GM12873 (cell line): ENCODE measurements around the gene GPR17.

Experiments used
- CTCF ChIP-seq: IDR thresholded peaks from 2 replicates; pipeline ENCODE4 v1.5.1; 2012; ENCODE audit warnings: low read depth, mild to moderate bottlenecking, moderate library complexity, low read length, control low read depth; ENCODE audit not compliant: insufficient read depth; ENCODE audit errors: missing control alignments

Gene GPR17

GRCh38 chr2:127681976-127682857 lies 36.3 kb downstream of the GPR17 start:
- no peak for TF ChIP-seq CTCF

DNA sequence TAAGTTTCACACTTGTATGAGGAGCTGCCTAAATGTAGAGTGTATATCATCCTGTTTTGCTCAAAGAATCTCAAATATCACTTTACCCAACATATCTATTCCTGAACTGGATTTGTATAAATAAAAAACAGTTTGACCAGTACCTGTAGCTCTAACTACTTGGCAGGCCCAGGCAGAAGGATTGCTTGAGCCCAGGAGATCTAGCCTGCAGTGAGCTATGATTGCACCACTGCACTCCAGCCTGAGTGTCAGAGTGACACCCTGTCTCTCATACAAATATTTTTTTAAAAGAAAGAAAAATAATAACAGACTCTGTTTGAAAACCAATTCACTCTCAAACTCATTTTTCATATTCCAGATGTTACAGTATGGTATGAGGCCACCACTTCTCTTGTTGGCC lies 37.1 kb downstream of the GPR17 start:
- no peak for TF ChIP-seq CTCF

DNA sequence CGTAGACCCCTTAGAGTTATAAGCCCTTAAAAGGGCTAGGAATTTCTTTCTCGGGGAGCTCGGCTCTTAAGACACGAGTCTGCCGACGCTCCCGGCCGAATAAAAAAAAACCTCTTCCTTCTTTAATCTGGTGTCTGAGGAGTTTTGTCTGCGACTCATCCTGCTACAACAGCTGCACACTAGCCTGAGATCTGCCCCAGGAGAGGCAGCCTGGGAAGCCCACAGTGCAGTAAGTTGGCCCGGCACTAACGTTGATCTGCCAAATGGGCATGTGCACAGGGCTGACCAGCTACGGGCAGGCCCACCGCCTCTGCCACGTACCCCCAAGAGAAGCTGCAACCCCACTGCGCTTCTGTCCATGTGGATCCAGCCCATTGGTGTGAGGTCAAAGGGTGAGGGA lies 37.8 kb downstream of the GPR17 start:
- TF ChIP-seq CTCF: no peak

DNA sequence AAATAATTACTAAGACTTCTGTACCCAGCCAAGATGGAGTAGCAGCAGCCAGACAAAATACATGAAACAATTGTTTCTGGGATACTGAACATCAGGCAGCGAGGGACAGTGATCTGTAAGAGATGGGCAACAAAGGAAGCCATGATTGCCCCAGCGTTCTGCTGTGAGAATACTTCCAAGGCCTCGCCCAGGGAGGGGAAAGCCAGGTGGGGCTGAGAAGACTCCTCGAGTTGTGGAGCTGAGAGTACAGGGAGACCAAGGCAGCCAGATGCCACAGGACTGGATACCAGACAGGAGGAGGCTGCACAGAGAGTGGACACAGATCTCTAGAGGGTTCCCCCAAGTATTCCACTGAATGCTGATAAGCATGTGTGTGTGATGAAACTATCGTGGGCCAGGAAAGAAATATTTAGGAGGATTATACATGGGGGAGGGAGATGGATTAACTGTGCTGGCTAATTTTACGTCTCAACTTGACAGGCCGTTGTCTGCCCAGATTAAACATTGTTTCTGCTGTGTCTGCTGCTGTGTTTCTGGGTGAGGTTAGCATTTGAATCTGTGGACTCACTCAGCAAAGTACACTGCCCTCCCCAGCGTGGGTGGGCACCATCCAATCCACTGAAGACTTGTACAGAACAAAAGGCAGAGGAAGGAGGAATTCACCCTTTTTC lies 39.6 kb downstream of the GPR17 start:
- TF ChIP-seq CTCF: no peak

DNA sequence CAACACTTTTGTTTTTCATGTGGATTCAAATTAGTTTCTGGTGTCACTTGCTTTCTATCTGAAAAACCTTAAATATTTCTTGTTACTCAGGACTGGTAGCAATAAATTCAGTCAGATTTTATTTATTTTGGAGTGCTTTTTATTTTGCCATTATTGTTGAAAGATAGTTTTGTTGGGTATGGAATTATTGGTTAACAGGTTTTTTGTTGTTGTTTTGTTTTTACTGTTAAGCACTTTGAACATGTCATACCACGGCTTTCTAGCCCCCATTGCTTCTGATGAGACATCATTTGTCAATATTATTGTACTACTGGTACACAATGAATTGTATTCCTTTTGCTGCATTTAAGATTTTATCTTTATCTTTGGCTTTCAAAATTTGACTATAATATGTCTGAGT lies 42.5 kb downstream of the GPR17 start:
- TF ChIP-seq CTCF: no peak

GRCh38 chr2:127690696-127691095 lies 44.7 kb downstream of the GPR17 start:
- TF ChIP-seq CTCF: no peak

GRCh38 chr2:127694986-127695385 lies 49.0 kb downstream of the GPR17 start:
- no peak for TF ChIP-seq CTCF
